Measurements from ENCODE around the gene KRTAP12-3.

The KRTAP12-3 gene

DNA sequence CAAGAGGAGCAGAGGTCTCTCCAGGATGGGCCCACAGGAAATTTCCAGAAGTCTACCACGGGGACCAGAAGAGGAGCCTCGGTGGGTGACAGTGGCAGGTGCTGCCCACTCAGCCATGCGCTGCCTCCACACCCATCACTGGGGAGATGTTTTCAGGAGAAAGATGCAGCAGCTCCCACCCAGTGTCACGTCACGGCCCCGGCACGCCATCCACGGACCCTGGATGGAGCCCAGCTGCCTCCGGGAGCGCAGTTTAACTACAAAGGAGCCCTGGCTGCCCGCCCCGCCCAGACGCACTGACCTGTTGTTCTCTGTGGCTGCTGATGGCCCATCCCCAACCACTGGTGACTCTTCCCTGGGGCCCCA lies 46.9 kb downstream of the KRTAP12-3 start:
- no peak for DNase-seq

DNA sequence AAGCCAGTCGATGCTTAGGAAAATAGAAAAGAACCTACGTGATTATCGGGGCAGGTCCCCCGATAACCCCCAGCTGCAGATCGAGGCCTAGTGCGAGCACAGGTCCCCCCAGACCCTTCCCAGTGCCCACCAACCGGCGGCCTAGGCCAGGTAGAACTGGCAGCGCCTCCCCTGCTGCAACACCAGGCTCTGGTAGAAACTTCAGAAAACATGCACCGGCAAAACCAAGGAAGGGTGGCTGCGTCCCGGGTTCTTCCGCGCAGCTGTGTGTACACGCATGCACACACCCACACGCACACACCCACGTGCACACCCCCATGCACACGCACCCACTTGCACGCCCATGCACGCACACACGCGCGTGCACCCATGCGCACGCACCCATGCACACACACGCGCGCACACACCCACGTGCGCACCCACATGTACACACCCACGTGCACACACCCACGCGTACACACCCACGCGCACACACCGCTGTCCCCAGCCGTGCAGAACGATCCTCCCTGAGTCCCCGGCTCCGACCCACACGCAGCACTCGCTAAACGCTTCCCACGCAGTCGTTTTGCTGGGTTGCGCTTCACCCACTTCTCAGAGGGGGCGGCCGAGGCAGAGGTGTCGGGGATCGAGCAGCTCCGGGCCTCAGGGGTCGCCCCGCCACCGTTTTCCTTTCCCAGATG lies 48.4 kb downstream of the KRTAP12-3 start:
- DNase-seq = no peak

DNA sequence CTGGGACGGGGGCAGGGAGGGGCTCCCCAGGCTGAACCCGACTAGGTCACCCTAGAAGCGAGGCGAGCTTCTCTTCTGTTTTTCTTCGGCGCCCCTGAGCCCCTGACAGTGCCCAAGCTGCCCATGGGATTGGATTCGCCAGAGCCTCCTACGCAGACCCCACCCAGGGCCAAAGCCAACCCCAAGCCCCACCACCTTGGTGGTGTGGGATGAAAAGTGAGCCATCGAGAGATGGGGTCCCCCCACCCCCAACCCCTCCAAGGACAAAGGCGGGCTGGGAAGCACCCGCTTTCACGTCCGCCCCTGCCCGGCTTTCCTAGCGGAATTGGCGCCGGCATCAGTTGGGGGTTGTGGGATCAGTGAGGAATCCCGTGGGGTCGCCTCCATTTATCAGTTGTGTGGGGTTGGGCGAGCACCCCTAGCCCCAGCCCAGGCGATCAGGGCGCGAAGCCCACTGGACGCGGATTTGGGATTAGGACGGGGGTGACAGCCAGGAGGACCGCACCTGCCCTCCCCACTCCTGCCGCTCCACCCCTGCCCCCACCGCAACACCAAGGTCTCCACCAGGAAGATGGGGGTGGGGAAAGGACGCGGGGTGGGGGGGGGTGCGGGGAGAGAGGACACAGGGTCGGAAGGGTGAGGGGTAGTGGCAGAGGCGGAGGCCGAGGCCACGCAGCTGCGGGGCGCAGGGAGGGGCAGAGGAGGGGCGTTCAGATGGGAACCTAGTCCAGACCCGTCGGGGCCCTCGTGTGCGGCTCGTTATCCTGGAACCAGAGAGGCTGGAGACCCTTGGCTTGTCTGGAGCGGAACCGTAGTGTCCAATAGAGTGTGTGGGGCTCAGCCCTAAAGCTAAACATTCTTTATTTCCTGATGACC lies 49.2 kb downstream of the KRTAP12-3 start:
- no peak for DNase-seq
